Endothelial cell of umbilical vein (primary cell): ENCODE results near the gene AFP. TPM values are rescaled to one million over a fixed set of nuclear protein-coding genes. Genes with fewer than 3 reads are reported as not detected.

Experiments
- BruUV-seq: library from RNA; stranded (reverse); fragments of 400-500 nt; replicated peaks from 2 replicates; lab custom pipeline; 2021; lab: Mats Ljungman, UMichigan
- CTCF ChIA-PET: fragments of 300-600, 350-600 bp; sonication (Branson Sonifier 250); formaldehyde crosslinking; loops from one replicate; lab custom pipeline; 2021; ENCODE audit warnings: antibody characterized with exemption, inconsistent platforms; lab: Charles Lee
- POLR2A ChIA-PET: fragments of 300-600, 350-600 bp; sonication (Branson Sonifier 250); formaldehyde crosslinking; loops from one replicate; lab custom pipeline; 2021; ENCODE audit warnings: antibody characterized with exemption, inconsistent platforms; lab: Charles Lee
- DNase-seq: peaks from one replicate; pipeline ENCODE4 v3.0.0-alpha.2; 2011; ENCODE audit warnings: low read depth, low spot score
- FAIRE-seq: peaks from 2 replicates; lab custom pipeline; 2011; peaks lifted over from hg19 to GRCh38; lab: Jason Lieb, UNC
- H2AFZ ChIP-seq: 2 replicates; pipeline ENCODE4 v1.6.0; 2012; ENCODE audit warnings: low read depth, low read length, control low read depth, inconsistent platforms
- H3K27ac ChIP-seq: 2 replicates; pipeline ENCODE4 v1.5.1; 2011; ENCODE audit warnings: low read depth, mild to moderate bottlenecking, control low read depth, low read length, moderate library complexity; ENCODE audit not compliant: insufficient read depth
- H3K27me3 ChIP-seq, 2 experiments: 2 replicates each; pipeline versions ENCODE4 v1.6.0 to v1.6.1; 2011; ENCODE audit warnings: low read length in 2 of 2, mixed read lengths in 1 of 2; ENCODE audit not compliant: control insufficient read depth in 2 of 2, insufficient read depth in 2 of 2
- H3K36me3 ChIP-seq, 2 experiments: 2 replicates in 1 of 2; 3 replicates in 1 of 2; pipeline ENCODE4 v1.5.1; 2011; ENCODE audit warnings: low read length in 2 of 2, mild to moderate bottlenecking in 1 of 2, moderate library complexity in 1 of 2; ENCODE audit not compliant: control insufficient read depth in 2 of 2, insufficient read depth in 2 of 2; ENCODE audit errors: extremely low read depth in 1 of 2
- H3K4me1 ChIP-seq: 3 replicates; pipeline ENCODE4 v1.5.1; 2011; ENCODE audit warnings: mild to moderate bottlenecking, low read length; ENCODE audit not compliant: control insufficient read depth, insufficient read depth; ENCODE audit errors: extremely low read depth
- H3K4me2 ChIP-seq: 2 replicates; pipeline ENCODE4 v1.6.1; 2011; ENCODE audit warnings: low read length, control low read depth, mixed read lengths; ENCODE audit not compliant: insufficient read depth
- H3K4me3 ChIP-seq, 3 experiments: fragments of 200-600 bp in 1 of 3; sonication (generic), shearing (Covaris generic) in 1 of 3; replicated peaks in 1 of 3; 2 replicates each; pipeline ENCODE4 v1.5.1; 2011 to 2016; ENCODE audit warnings: control low read depth in 3 of 3, low read length in 3 of 3, mild to moderate bottlenecking in 2 of 3, inconsistent platforms in 1 of 3, low read depth in 1 of 3, moderate library complexity in 1 of 3; ENCODE audit not compliant: insufficient read depth in 1 of 3
- H3K79me2 ChIP-seq: 2 replicates; pipeline ENCODE4 v1.6.0; 2012; ENCODE audit warnings: low read length, inconsistent platforms; ENCODE audit not compliant: control insufficient read depth, insufficient read depth
- H3K9ac ChIP-seq: replicated peaks from 2 replicates; pipeline ENCODE3; 2011; ENCODE audit warnings: low read length, control low read depth; ENCODE audit not compliant: insufficient read depth; ENCODE audit errors: extremely low read depth
- H3K9me1 ChIP-seq: replicated peaks from 3 replicates; pipeline ENCODE4 v1.6.0; 2011; ENCODE audit warnings: mild to moderate bottlenecking, low read length; ENCODE audit not compliant: control insufficient read depth, insufficient read depth; ENCODE audit errors: extremely low read depth
- H3K9me3 ChIP-seq: replicated peaks from 2 replicates; pipeline ENCODE4 v1.5.1; 2012; ENCODE audit warnings: low read length, inconsistent platforms; ENCODE audit not compliant: control insufficient read depth, insufficient read depth
- H4K20me1 ChIP-seq: replicated peaks from 2 replicates; pipeline ENCODE3; 2011; ENCODE audit warnings: mild to moderate bottlenecking, low read length; ENCODE audit not compliant: control insufficient read depth, insufficient read depth; ENCODE audit errors: extremely low read depth
- EZH2 ChIP-seq: IDR thresholded peaks from 2 replicates; pipeline ENCODE4 v1.6.1; 2012; ENCODE audit warnings: borderline replicate concordance, low read depth, mild to moderate bottlenecking, moderate library complexity, low read length, inconsistent platforms; ENCODE audit not compliant: severe bottlenecking
- FOS ChIP-seq: IDR thresholded peaks from 2 replicates; pipeline ENCODE4 v1.6.1; 2011; ENCODE audit warnings: mild to moderate bottlenecking, low read length, moderate library complexity, borderline replicate concordance; ENCODE audit not compliant: insufficient read depth
- GATA2 ChIP-seq: IDR thresholded peaks from 2 replicates; pipeline ENCODE4 v1.7.0; 2011; ENCODE audit warnings: low read depth, mild to moderate bottlenecking, moderate library complexity, mixed read lengths, low read length; ENCODE audit not compliant: insufficient read length, insufficient read depth
- JUN ChIP-seq: IDR thresholded peaks from 2 replicates; pipeline ENCODE4 v1.6.1; 2011; ENCODE audit warnings: borderline replicate concordance, low read depth; ENCODE audit not compliant: insufficient read length, insufficient read depth
- MYC ChIP-seq: IDR thresholded peaks from one replicate; pipeline ENCODE4 v1.6.1; 2011; ENCODE audit warnings: mild to moderate bottlenecking, low read depth, low read length
- POLR2A ChIP-seq: IDR thresholded peaks from 2 replicates; pipeline ENCODE4 v1.6.1; 2012; ENCODE audit warnings: low read depth, mild to moderate bottlenecking, control low read depth, low read length
- POLR2AphosphoS5 ChIP-seq: IDR thresholded peaks from 2 replicates; pipeline ENCODE4 v1.6.1; 2012; ENCODE audit warnings: low read depth, mild to moderate bottlenecking, control low read depth, low read length, moderate library complexity; ENCODE audit not compliant: insufficient read depth
- dilution Hi-C: fragments of 300-500 bp; cut with MboI; formaldehyde crosslinking; loops from one replicate; pipeline ENCODE4 v1.15.0; 2019; ENCODE audit warnings: low sequenced_read_pairs; ENCODE audit not compliant: extremely low pct_ligation_motif_present
- intact Hi-C: fragments of 100-400 bp; cut with micrococcal nuclease; formaldehyde crosslinking; loops from one replicate; pipeline ENCODE4 v1.10.0; 2022
- polyA plus RNA-seq, 4 experiments: library from polyadenylated mRNA; depleted of rRNA in 3 of 4; stranded (reverse) in 3 of 4; unstranded in 1 of 4; fragments of >200 nt; gene quantifications; 2 replicates each; pipeline versions ENCODE4 v1.2.1 to v1.2.3, GENCODE V29; 2011 to 2012; ENCODE audit warnings: missing spikeins in 1 of 4
- total RNA-seq: library from RNA; stranded (reverse); gene quantifications from 2 replicates; pipeline ENCODE4 v1.2.3, GENCODE V29; 2021
- TF ChIP-seq, protein P1 (sequence below), 2 donors: IDR thresholded peaks; 1 replicate in 1 of 2; 2 replicates in 1 of 2; pipeline ENCODE4 v1.5.1; 2011; ENCODE audit warnings: low read length in 2 of 2, mild to moderate bottlenecking in 2 of 2, moderate library complexity in 2 of 2, control low read depth in 1 of 2, inconsistent platforms in 1 of 2, low read depth in 1 of 2; ENCODE audit not compliant: insufficient read depth in 1 of 2; ENCODE audit errors: extremely low read depth in 1 of 2
- TF ChIP-seq, protein P2 (sequence below): IDR thresholded peaks from 2 replicates; pipeline ENCODE4 v1.6.1; 2011; ENCODE audit not compliant: insufficient read depth, insufficient read length

The AFP gene
- total and polyA plus RNA-seq, 2 donors (not counting 3 experiments of a cell fraction or from before 2014, with no cell fraction given), result not detected

DNA sequence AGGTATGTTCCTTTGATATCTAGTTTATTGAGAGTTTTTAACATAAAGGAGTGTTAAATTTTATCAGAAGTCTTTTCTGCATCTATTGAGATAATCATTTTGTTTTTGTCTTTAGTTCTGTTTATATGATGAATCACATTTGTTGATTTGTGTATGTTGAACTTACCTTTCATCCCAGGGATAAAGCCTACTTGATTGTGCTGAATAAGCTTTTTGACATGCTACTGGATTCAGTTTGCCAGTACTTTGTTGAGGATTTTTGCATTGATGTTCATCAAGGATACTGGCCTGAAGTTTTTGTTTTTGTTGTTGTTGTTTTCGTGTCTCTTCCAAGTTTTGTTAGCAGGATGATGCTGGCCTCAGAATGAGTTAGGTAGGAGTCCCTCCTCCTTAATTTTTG is 34.7 kb downstream of the AFP start:
- H2AFZ ChIP-seq, result no peak overlapping the region
- no peak overlapping the region for H3K27ac ChIP-seq
- POLR2A ChIA-PET, result no interaction called here
- no peak for FAIRE-seq
- H3K9me3 ChIP-seq, result no peaks in the 10 kb centered on the region
- no peak for DNase-seq
- no peak overlapping the region for H3K4me2 ChIP-seq
- no peaks in the 10 kb centered on the region for H3K9me1 ChIP-seq
- no TSS peak for BruUV-seq
- intact Hi-C loops (no loop called here), dilution Hi-C loops (no loop called here)
- no peaks in the 10 kb centered on the region for H3K4me1 ChIP-seq
- CTCF ChIA-PET, result interaction anchor here (1.0 kb wide), 1 partner anchor 25 kb away, joined by 3 read pairs; no protein-coding TSS in a partner anchor
- no peaks in the 10 kb centered on the region for H3K79me2 ChIP-seq
- H3K27me3 ChIP-seq, result peaks cover 0 to 6% of the 10 kb centered on the region in 2 experiments
- H4K20me1 ChIP-seq, result no peaks in the 10 kb centered on the region
- no peak overlapping the region for H3K4me3 ChIP-seq
- H3K9ac ChIP-seq, result no peak overlapping the region
- TF ChIP-seq JUN, result no peak
- no peak for TF ChIP-seq POLR2AphosphoS5
- TF ChIP-seq, protein P1, sequence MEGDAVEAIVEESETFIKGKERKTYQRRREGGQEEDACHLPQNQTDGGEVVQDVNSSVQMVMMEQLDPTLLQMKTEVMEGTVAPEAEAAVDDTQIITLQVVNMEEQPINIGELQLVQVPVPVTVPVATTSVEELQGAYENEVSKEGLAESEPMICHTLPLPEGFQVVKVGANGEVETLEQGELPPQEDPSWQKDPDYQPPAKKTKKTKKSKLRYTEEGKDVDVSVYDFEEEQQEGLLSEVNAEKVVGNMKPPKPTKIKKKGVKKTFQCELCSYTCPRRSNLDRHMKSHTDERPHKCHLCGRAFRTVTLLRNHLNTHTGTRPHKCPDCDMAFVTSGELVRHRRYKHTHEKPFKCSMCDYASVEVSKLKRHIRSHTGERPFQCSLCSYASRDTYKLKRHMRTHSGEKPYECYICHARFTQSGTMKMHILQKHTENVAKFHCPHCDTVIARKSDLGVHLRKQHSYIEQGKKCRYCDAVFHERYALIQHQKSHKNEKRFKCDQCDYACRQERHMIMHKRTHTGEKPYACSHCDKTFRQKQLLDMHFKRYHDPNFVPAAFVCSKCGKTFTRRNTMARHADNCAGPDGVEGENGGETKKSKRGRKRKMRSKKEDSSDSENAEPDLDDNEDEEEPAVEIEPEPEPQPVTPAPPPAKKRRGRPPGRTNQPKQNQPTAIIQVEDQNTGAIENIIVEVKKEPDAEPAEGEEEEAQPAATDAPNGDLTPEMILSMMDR (IDR thresholded peaks at IDR 0.05; ENCODE audit: extremely low read depth in 1 of 2, insufficient read depth in 1 of 2, low read depth in 1 of 2, low read length in 2 of 2), result no peak
- TF ChIP-seq EZH2, result no peak
- no peak for TF ChIP-seq GATA2
- no peaks in the 10 kb centered on the region for H3K36me3 ChIP-seq

DNA sequence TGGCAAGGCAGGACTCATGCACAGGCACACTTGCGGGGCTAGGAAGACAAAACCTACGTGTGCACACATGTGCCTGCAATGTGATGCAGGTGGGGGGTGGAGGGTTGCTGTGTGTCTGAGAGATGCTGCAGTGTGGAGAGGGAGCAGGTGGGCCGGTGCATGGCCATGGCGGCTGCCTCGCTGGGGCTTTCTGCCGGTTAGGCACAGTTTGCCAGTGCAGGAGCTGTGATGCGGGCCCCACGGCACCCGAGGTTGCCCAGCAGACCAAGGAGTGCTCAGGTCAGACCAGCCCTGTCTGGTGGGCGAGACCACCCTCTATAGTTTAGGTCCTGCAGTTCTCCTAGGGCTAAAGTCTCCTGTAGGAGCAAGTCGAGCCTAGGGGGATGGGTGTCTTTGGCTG is 41.2 kb downstream of the AFP start:
- ChIA-PET CTCF (no interaction called here), POLR2A (no interaction called here)
- no peaks in the 10 kb centered on the region for H3K9me1 ChIP-seq
- H3K9ac ChIP-seq, result no peak overlapping the region
- H3K9me3 ChIP-seq, result no peaks in the 10 kb centered on the region
- intact Hi-C loops (no loop called here), dilution Hi-C loops (no loop called here)
- TF ChIP-seq EZH2, result no peak
- TF ChIP-seq GATA2, result no peak
- no peak for TF ChIP-seq POLR2AphosphoS5
- TF ChIP-seq, protein P2, sequence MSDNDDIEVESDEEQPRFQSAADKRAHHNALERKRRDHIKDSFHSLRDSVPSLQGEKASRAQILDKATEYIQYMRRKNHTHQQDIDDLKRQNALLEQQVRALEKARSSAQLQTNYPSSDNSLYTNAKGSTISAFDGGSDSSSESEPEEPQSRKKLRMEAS, result no peak
- no peak for TF ChIP-seq FOS
- TF ChIP-seq, protein P1 (IDR thresholded peaks at IDR 0.05; ENCODE audit: extremely low read depth in 1 of 2, insufficient read depth in 1 of 2, low read depth in 1 of 2, low read length in 2 of 2), result no peak
- no peak for TF ChIP-seq JUN
- no peak for TF ChIP-seq POLR2A
- no peak for TF ChIP-seq MYC
- no peak for FAIRE-seq
- no peak overlapping the region for H3K4me2 ChIP-seq
- H3K36me3 ChIP-seq, result no peaks in the 10 kb centered on the region
- no peak overlapping the region for H3K27ac ChIP-seq
- H3K4me1 ChIP-seq, result no peaks in the 10 kb centered on the region
- H2AFZ ChIP-seq, result no peak overlapping the region
- peaks cover 0 to 6% of the 10 kb centered on the region in 2 experiments for H3K27me3 ChIP-seq
- no peaks in the 10 kb centered on the region for H3K79me2 ChIP-seq
- BruUV-seq, result no TSS peak
- DNase-seq, result no peak
- H4K20me1 ChIP-seq, result no peaks in the 10 kb centered on the region
- H3K4me3 ChIP-seq, result no peak overlapping the region
